ENCODE results near the gene PTPRB. TPM values are rescaled to one million over a fixed set of nuclear protein-coding genes. Genes with fewer than 3 reads are reported as not detected.
A peak's percentile ranks its signal among the peaks of the same experiment; 100 is the strongest.

PTPRB gene
- total RNA-seq, 3 donors from 2014 or later: 22.0 to 29.4 (median 27.9) TPM

GRCh38 chr12:70598467-70599193 lies 38.6 kb downstream of the PTPRB start:
- Histone ChIP-seq H3K4me3 (no peak overlapping the region), H3K9me3 (no peaks in the 10 kb centered on the region), H3K4me1 (ENCODE audit: low read depth) (no peaks in the 10 kb centered on the region), H3K36me3 (ENCODE audit: low read depth) (no peaks in the 10 kb centered on the region)
- no peak for TF ChIP-seq CTCF (IDR thresholded peaks at IDR 0.05)
- DNase-seq (peak in 1 of 3 donors; percentile 35), ATAC-seq (peak; percentile 65)
- intact Hi-C loops (cut with DNase I, micrococcal nuclease): no loop called here

DNA sequence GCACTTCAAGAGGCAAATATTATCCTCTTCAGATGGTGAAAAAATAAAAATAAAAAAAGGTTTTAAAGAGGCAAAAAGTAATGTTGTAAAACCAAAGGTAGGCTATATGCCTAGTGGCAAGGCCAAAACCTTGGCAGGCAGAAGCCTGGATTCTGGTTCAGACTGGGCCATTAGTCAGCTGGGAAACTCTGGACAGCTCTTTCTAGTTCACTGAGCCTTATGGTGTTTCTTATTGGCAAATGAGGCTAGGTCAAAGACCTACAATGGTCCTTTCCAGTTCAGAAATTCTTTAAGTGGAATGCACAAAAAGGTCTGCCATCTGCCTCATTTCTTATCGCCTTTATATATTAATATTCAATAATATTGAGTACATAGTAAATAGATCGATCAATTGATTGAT lies 44.6 kb downstream of the PTPRB start:
- Histone ChIP-seq H3K9me3 (no peaks in the 10 kb centered on the region), H3K36me3 (ENCODE audit: low read depth) (no peaks in the 10 kb centered on the region), H3K4me1 (ENCODE audit: low read depth) (no peaks in the 10 kb centered on the region), H3K4me3 (no peak overlapping the region)
- no peak for TF ChIP-seq CTCF (IDR thresholded peaks at IDR 0.05)
- ATAC-seq: no peak
- intact Hi-C loops (cut with DNase I, micrococcal nuclease): loop anchor here in 1 of 2 donors (5.0 kb wide), 1 partner anchor 130 kb away; no protein-coding TSS in a partner anchor
- DNase-seq: no peak

DNA sequence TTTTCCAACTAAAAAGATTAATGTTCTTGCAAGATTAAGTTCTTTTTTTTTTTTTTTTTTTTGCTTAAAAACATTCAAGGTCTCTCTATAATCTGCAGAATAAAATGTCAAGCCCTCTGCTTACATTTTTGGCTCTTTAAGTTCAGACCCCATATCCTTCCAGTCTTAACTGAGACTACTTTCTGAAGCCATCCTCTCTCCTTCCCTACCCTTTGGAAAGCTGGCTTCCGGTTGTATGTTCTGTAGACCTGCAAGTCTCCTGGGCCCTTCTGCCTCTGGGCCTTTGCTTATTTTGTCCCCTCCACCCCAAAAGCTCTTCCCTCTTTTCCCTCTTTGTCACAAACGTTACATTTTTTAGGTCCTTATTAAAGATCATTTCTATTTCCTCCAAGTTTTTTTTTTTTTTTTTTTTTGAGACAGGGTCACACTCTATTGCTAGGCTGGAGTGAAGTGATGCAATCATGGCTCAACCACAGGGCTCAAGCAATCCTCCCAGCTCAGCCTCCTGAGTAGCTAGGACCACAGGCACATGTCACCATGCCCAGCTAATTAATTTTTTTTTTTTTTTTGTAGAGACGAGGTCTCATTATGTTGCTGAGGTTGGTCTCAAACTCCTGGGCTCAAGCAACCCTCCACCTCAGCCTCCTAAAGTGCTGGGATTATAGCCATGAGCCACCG lies 46.5 kb downstream of the PTPRB start:
- no peak for ATAC-seq
- Histone ChIP-seq H3K4me1 (ENCODE audit: low read depth) (no peaks in the 10 kb centered on the region), H3K36me3 (ENCODE audit: low read depth) (no peaks in the 10 kb centered on the region), H3K9me3 (no peaks in the 10 kb centered on the region), H3K4me3 (no peak overlapping the region)
- no peak for TF ChIP-seq CTCF (IDR thresholded peaks at IDR 0.05)
- intact Hi-C loops (cut with DNase I, micrococcal nuclease): loop anchor here in 1 of 2 donors (5.0 kb wide), 1 partner anchor 132 kb away; no protein-coding TSS in a partner anchor
- DNase-seq: no peak

DNA sequence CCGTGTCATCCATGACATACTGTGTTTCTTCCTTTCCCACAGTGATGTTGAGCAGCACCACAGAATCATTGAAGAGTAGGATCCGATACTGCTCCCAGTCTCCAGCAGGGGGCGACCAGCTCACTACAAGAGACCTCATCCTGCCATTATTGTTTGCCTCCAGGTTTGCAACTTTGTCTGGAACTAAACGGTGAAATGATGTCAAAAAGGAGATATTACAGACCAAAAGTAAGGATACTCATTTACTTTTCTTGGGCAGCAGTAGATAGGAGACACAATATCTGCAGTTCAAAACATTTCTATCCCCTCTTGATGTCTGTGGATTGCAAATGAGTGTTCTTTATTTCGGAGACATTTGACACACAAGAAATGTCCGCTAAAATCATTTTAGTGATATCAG lies 47.2 kb downstream of the PTPRB start:
- H3K4me3 ChIP-seq: no peak overlapping the region
- H3K9me3 ChIP-seq: no peaks in the 10 kb centered on the region
- TF ChIP-seq CTCF (IDR thresholded peaks at IDR 0.05): peak; percentile 54
- H3K4me1 ChIP-seq (ENCODE audit: low read depth): no peaks in the 10 kb centered on the region
- no peaks in the 10 kb centered on the region for H3K36me3 ChIP-seq (ENCODE audit: low read depth)
- ATAC-seq (peak; percentile 78), DNase-seq (peak in 2 of 3 donors; percentile 73 to 84)
- intact Hi-C loops (cut with DNase I, micrococcal nuclease): loop anchor here in 1 of 2 donors (5.0 kb wide), 1 partner anchor 132 kb away; no protein-coding TSS in a partner anchor

DNA sequence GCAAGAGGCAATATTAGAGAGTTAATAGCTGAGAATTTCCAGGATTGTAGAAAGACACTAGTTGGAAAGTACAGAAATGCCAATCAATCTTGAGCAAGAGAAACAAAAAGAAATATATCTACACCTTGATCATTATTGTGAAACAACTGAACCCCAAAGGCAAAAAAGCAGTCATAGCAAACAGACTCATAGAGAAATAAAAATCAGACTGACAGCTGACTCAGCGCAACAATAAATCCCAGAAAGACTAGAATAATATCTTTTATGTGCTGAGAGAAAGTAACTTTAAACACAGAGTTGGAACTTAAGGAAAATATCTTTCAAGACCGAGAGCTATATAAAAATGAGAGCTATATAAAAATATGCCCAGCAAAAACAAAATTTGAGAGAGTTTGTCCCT lies 52.9 kb downstream of the PTPRB start:
- Histone ChIP-seq H3K9me3 (no peaks in the 10 kb centered on the region), H3K36me3 (ENCODE audit: low read depth) (no peaks in the 10 kb centered on the region), H3K4me3 (no peak overlapping the region), H3K4me1 (ENCODE audit: low read depth) (no peaks in the 10 kb centered on the region)
- intact Hi-C loops (cut with DNase I, micrococcal nuclease): no loop called here
- no peak for ATAC-seq
- DNase-seq: no peak
- no peak for TF ChIP-seq CTCF (IDR thresholded peaks at IDR 0.05)
